OCI-LY3 (cell line): ENCODE measurements around the gene GK2.

ENCODE experiments used
- H2AFZ ChIP-seq: fragments of 200-600, 300-600 bp; shearing (Covaris generic); 2 replicates; pipeline ENCODE4 v1.6.0; 2014; ENCODE audit warnings: antibody characterized with exemption, low read depth, low read length
- H3K27ac ChIP-seq: fragments of 200-600, 300-600 bp; sonication (generic); 2 replicates; pipeline ENCODE4 v1.5.1; 2014; ENCODE audit warnings: mild to moderate bottlenecking, low read length, moderate library complexity, mixed read lengths
- H3K27me3 ChIP-seq: fragments of 200-600, 300-600 bp; sonication (generic); 2 replicates; pipeline ENCODE4 v1.6.1; 2014; ENCODE audit warnings: low read depth, low read length, mixed read lengths
- H3K36me3 ChIP-seq: fragments of 200-600, 300-600 bp; sonication (generic); replicated peaks from 2 replicates; pipeline ENCODE3; 2014; ENCODE audit warnings: low read depth, low read length, mixed read lengths
- H3K4me1 ChIP-seq: fragments of 300-600, 200-600 bp; sonication (generic); 2 replicates; pipeline ENCODE4 v1.6.1; 2014; ENCODE audit warnings: low read length, mixed read lengths
- H3K4me2 ChIP-seq: fragments of 200-600, 300-600 bp; sonication (generic); 2 replicates; pipeline ENCODE4 v1.6.1; 2014; ENCODE audit warnings: low read length, mixed read lengths
- H3K4me3 ChIP-seq: fragments of 300-600, 200-600 bp; sonication (generic); 2 replicates; pipeline ENCODE4 v1.5.1; 2014; ENCODE audit warnings: antibody characterized with exemption, mild to moderate bottlenecking, low read length, moderate library complexity
- H3K79me2 ChIP-seq: fragments of 300-600, 200-600 bp; shearing (Covaris generic); 2 replicates; pipeline ENCODE4 v1.6.1; 2014; ENCODE audit warnings: mild to moderate bottlenecking, low read length, mixed read lengths
- H3K9ac ChIP-seq: fragments of 300-600, 200-600 bp; shearing (Covaris generic); 2 replicates; pipeline ENCODE4 v1.6.0; 2014; ENCODE audit warnings: mild to moderate bottlenecking, low read length, moderate library complexity
- H3K9me3 ChIP-seq: fragments of 200-600, 300-600 bp; shearing (Covaris generic); 2 replicates; pipeline ENCODE4 v1.6.1; 2014; ENCODE audit warnings: low read length, mixed read lengths; ENCODE audit not compliant: insufficient read depth
- H4K20me1 ChIP-seq: fragments of 200-600, 300-600 bp; sonication (generic); 2 replicates; pipeline ENCODE4 v1.6.1; 2016; ENCODE audit warnings: low read length, mixed read lengths; ENCODE audit not compliant: insufficient read depth
- EZH2phosphoT487 ChIP-seq: fragments of 200-600 bp; shearing (Covaris generic); IDR thresholded peaks from 2 replicates; pipeline ENCODE4 v1.6.1; 2018; ENCODE audit warnings: antibody characterized with exemption, mixed run types, low read depth
- TF ChIP-seq, protein P1 (sequence below): fragments of 200-600, 300-600 bp; sonication (generic); IDR thresholded peaks from 2 replicates; pipeline ENCODE4 v1.5.1; 2014; ENCODE audit warnings: antibody characterized with exemption, low read length, low read depth

GK2 gene

DNA sequence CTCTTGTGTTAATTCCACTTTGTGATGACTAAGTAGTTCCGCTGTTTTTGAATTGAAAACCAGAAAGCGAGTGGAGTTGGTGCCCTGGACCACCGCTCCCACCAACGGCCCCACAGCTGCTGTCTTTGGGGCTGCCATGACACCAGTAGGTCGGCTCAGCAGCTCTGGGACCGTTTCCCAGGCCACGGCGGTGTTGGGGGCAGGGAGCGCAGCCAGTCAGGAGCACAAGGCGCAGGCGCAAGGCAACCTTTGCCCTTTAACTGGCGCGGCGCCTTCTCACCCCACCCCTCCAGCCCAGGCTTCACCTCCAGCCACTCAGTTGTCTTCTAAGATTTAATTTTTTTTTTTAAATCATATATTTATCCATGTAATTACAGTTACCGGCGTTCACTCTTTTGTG lies at the start of gene GK2:
TSS of gene GK2 (minus strand) at position 166 of the 400 bp plus-strand sequence. CDS start at position 138, 28 bp downstream.
- Histone ChIP-seq H4K20me1 (no peaks in the 10 kb centered on the region), H3K4me2 (no peak within 1 kb of the TSS), H3K27me3 (no peaks in the 10 kb centered on the region)

DNA sequence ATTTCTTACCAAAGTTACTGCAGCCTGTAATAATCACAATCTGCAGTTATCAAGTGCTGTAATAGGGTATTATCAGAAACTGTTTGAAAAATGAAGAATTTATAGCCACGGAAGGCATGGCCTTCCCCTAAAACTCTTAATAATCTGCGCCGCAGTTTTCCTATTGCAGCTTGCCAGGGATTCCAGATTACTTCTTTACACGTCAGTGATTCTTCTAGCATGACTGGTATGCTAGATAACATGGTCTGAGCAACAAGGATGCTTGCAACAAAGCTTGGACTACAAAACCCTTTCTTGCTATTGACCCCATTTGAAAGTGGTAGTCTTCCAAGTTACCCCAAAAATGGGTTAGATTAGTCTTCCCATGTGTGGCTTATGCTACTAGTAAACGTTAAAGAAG lies 47.2 kb upstream of the GK2 start:
- Histone ChIP-seq H3K4me3 (no peak overlapping the region), H3K4me1 (no peaks in the 10 kb centered on the region), H3K27ac (no peak overlapping the region), H3K9me3 (no peaks in the 10 kb centered on the region), H3K79me2 (no peaks in the 10 kb centered on the region), H3K36me3 (no peaks in the 10 kb centered on the region), H2AFZ (no peak overlapping the region), H3K4me2 (no peak overlapping the region), H4K20me1 (no peaks in the 10 kb centered on the region), H3K9ac (no peak overlapping the region), H3K27me3 (no peaks in the 10 kb centered on the region)
- TF ChIP-seq EZH2phosphoT487, result no peak

More for the DNA sequence above, at the start of gene GK2:
- Histone ChIP-seq H3K36me3 (no peaks in the 10 kb centered on the region), H3K27ac (no peak within 1 kb of the TSS), H3K79me2 (no peaks in the 10 kb centered on the region), H3K4me1 (no peaks in the 10 kb centered on the region), H2AFZ (no peak within 1 kb of the TSS), H3K9ac (no peak within 1 kb of the TSS), H3K4me3 (no peak within 1 kb of the TSS), H3K9me3 (no peaks in the 10 kb centered on the region)
- TF ChIP-seq, protein P1, sequence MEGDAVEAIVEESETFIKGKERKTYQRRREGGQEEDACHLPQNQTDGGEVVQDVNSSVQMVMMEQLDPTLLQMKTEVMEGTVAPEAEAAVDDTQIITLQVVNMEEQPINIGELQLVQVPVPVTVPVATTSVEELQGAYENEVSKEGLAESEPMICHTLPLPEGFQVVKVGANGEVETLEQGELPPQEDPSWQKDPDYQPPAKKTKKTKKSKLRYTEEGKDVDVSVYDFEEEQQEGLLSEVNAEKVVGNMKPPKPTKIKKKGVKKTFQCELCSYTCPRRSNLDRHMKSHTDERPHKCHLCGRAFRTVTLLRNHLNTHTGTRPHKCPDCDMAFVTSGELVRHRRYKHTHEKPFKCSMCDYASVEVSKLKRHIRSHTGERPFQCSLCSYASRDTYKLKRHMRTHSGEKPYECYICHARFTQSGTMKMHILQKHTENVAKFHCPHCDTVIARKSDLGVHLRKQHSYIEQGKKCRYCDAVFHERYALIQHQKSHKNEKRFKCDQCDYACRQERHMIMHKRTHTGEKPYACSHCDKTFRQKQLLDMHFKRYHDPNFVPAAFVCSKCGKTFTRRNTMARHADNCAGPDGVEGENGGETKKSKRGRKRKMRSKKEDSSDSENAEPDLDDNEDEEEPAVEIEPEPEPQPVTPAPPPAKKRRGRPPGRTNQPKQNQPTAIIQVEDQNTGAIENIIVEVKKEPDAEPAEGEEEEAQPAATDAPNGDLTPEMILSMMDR, result no peak
- TF ChIP-seq EZH2phosphoT487, result no peak

DNA sequence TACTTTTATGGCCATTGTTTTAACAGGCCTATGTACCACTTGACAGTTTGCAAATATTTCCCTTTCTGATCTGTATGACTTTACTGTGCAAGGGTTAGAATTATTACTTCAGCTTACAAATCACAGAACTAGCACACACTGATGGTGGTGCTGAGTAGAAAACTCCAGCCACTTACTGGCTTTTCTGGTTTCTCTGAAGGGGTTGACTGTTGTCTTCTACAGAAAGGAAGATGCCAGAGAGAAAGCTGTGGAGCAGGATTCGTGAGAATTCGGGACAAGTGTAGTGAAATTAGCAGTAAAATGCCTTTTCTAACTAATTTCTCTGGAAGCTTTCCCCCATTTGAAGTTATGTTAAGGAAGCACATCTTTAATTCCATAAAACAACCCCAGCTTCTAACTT lies 46.6 kb upstream of the GK2 start:
- Histone ChIP-seq H4K20me1 (no peaks in the 10 kb centered on the region), H3K9me3 (no peaks in the 10 kb centered on the region), H3K4me3 (no peak overlapping the region), H3K4me2 (no peak overlapping the region), H3K36me3 (no peaks in the 10 kb centered on the region), H3K4me1 (no peaks in the 10 kb centered on the region), H3K79me2 (no peaks in the 10 kb centered on the region), H3K9ac (no peak overlapping the region), H3K27ac (no peak overlapping the region), H2AFZ (no peak overlapping the region), H3K27me3 (no peaks in the 10 kb centered on the region)
- TF ChIP-seq EZH2phosphoT487, result no peak
- TF ChIP-seq, protein P1, result no peak

DNA sequence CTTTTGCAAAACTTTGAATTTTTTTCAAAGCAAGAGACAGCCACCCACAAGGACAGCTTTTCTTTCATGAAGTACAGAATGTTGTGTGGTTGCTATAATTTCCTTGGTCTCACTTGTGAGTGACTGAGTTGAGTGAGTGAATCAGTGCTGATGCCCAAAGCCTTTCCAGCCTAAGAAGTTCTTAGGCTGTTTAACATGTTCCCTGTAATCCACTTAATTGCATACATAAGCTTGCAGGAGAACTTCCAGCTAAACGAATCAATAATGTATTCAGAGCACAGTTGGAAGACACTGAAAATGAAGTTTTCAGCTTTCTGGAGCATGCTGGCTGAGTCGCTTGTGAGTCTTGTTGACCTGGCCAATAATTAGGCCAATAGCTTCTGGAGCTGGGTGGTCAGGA lies 42.0 kb upstream of the GK2 start:
- Histone ChIP-seq H3K27me3 (no peaks in the 10 kb centered on the region), H3K4me2 (no peak overlapping the region), H3K36me3 (no peaks in the 10 kb centered on the region), H3K9ac (no peak overlapping the region), H3K79me2 (no peaks in the 10 kb centered on the region), H4K20me1 (no peaks in the 10 kb centered on the region), H3K9me3 (no peaks in the 10 kb centered on the region), H3K4me1 (no peaks in the 10 kb centered on the region), H3K27ac (no peak overlapping the region), H2AFZ (no peak overlapping the region), H3K4me3 (no peak overlapping the region)
- TF ChIP-seq, protein P1, result no peak
- no peak for TF ChIP-seq EZH2phosphoT487

DNA sequence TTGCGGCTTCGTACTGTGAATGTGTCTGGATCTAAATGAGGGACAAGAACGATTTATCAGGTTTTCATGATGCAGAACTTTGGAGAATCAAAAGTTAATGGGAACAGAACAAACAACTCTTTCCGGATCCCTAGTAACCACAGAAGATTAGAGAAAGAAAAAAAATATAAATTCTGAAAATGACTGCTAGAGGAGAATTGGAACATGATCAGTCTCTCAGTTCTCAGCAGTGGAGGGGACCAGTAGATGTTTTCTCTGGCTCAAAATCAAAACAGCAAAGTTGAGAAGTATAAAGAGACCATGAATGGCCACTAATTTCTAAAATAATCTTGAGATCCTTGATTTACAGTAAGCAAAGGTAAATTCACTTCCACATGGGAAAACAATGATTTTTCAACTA lies 38.1 kb upstream of the GK2 start:
- Histone ChIP-seq H3K27ac (no peak overlapping the region), H3K27me3 (no peaks in the 10 kb centered on the region), H3K4me2 (no peak overlapping the region), H3K4me3 (no peak overlapping the region), H3K79me2 (no peaks in the 10 kb centered on the region), H4K20me1 (no peaks in the 10 kb centered on the region), H3K4me1 (no peaks in the 10 kb centered on the region), H3K36me3 (no peaks in the 10 kb centered on the region), H2AFZ (no peak overlapping the region), H3K9me3 (no peaks in the 10 kb centered on the region), H3K9ac (no peak overlapping the region)
- no peak for TF ChIP-seq EZH2phosphoT487
- TF ChIP-seq, protein P1, result no peak
